HEK293 (cell line): ENCODE results near the gene RSRC1.

Source experiments
- CTCF ChIA-PET: fragments of 350-600 bp; formaldehyde crosslinking; extraction: SDS; loops from one replicate; lab custom pipeline; 2021; ENCODE audit warnings: antibody characterized with exemption; lab: Yijun Ruan, JAX
- POLR2A ChIA-PET: fragments of 300-600 bp; formaldehyde crosslinking; extraction: SDS; loops from one replicate; lab custom pipeline; 2020; ENCODE audit warnings: antibody characterized with exemption, inconsistent platforms; lab: Yijun Ruan, JAX
- H3K27ac ChIP-seq: fragments of 200-500 bp; sonication (Bioruptor generic); 2 replicates; pipeline ENCODE4 v1.5.1; 2014; ENCODE audit warnings: low read depth, low read length, control low read depth, inconsistent platforms; ENCODE audit errors: extremely low read depth
- H3K36me3 ChIP-seq, 2 experiments: fragments of 200-500 bp in 1 of 2; sonication (Bioruptor generic) in 1 of 2; 1 replicate in 1 of 2; 2 replicates in 1 of 2; pipeline ENCODE4 v1.5.1; 2014 to 2017; ENCODE audit warnings: inconsistent platforms in 2 of 2, low read length in 2 of 2; ENCODE audit not compliant: control insufficient read depth in 2 of 2, insufficient read depth in 1 of 2
- H3K4me1 ChIP-seq: fragments of 200-500 bp; sonication (Bioruptor generic); 2 replicates; pipeline ENCODE4 v1.5.1; 2014; ENCODE audit warnings: mild to moderate bottlenecking, low read length, inconsistent platforms; ENCODE audit not compliant: control insufficient read depth, insufficient read depth
- H3K4me3 ChIP-seq: 2 replicates; pipeline ENCODE4 v1.5.1; 2011; ENCODE audit warnings: low read depth, mild to moderate bottlenecking, control low read depth, low read length, moderate library complexity
- H3K9me3 ChIP-seq: fragments of 200-500 bp; sonication (Bioruptor generic); 2 replicates; pipeline ENCODE4 v1.5.1; 2014; ENCODE audit warnings: low read depth, low read length, inconsistent platforms; ENCODE audit not compliant: control insufficient read depth, insufficient read depth
- ATF2 ChIP-seq: fragments of 450-650 bp; formaldehyde crosslinking; IDR thresholded peaks from 2 replicates; pipeline ENCODE4 v1.5.1; 2016; ENCODE audit warnings: missing biosample characterization, missing genetic modification characterization, low read depth
- BCL11A ChIP-seq: fragments of 450-650 bp; formaldehyde crosslinking; IDR thresholded peaks from 2 replicates; pipeline ENCODE4 v1.5.1; 2016; ENCODE audit warnings: low read depth, missing biosample characterization, missing genetic modification characterization
- BCL6B ChIP-seq: fragments of 450-650 bp; formaldehyde crosslinking; IDR thresholded peaks from 2 replicates; pipeline ENCODE4 v1.5.1; 2017; ENCODE audit warnings: missing biosample characterization, missing genetic modification characterization
- CTCF ChIP-seq: fragments of 450-650 bp; formaldehyde crosslinking; IDR thresholded peaks from 2 replicates; pipeline ENCODE4 v1.5.1; 2016; ENCODE audit warnings: missing biosample characterization, missing genetic modification characterization
- FEZF1 ChIP-seq: fragments of 450-650 bp; formaldehyde crosslinking; IDR thresholded peaks from 2 replicates; pipeline ENCODE4 v1.5.1; 2016; ENCODE audit warnings: missing biosample characterization, missing genetic modification characterization
- GLIS1 ChIP-seq: fragments of 450-650 bp; formaldehyde crosslinking; IDR thresholded peaks from 2 replicates; pipeline ENCODE4 v1.5.1; 2016; ENCODE audit warnings: missing biosample characterization, missing genetic modification characterization
- GLIS2 ChIP-seq: fragments of 450-650 bp; formaldehyde crosslinking; IDR thresholded peaks from 2 replicates; pipeline ENCODE4 v1.5.1; 2016; ENCODE audit warnings: missing biosample characterization, missing genetic modification characterization
- KLF10 ChIP-seq: fragments of 450-650 bp; IDR thresholded peaks from 2 replicates; pipeline ENCODE4 v1.5.1; 2018; ENCODE audit warnings: missing biosample characterization, mild to moderate bottlenecking, missing genetic modification characterization
- OSR2 ChIP-seq: fragments of 450-650 bp; formaldehyde crosslinking; IDR thresholded peaks from 2 replicates; pipeline ENCODE4 v1.5.1; 2016; ENCODE audit warnings: missing biosample characterization, missing genetic modification characterization
- SETDB1 ChIP-seq: IDR thresholded peaks from one replicate; pipeline ENCODE4 v1.6.1; 2017; ENCODE audit warnings: mild to moderate bottlenecking, low read length, moderate library complexity, mixed read lengths; ENCODE audit not compliant: insufficient read length
- ZEB2 ChIP-seq: fragments of 450-650 bp; formaldehyde crosslinking; IDR thresholded peaks from 2 replicates; pipeline ENCODE4 v1.5.1; 2016; ENCODE audit warnings: missing biosample characterization, missing genetic modification characterization
- ZFP69B ChIP-seq: fragments of 450-650 bp; formaldehyde crosslinking; IDR thresholded peaks from 2 replicates; pipeline ENCODE4 v1.5.1; 2016; ENCODE audit warnings: missing biosample characterization, missing genetic modification characterization
- ZNF146 ChIP-seq: fragments of 450-650 bp; formaldehyde crosslinking; IDR thresholded peaks from 2 replicates; pipeline ENCODE4 v1.5.1; 2016; ENCODE audit warnings: missing biosample characterization, missing genetic modification characterization
- ZNF19 ChIP-seq: fragments of 450-650 bp; formaldehyde crosslinking; IDR thresholded peaks from 2 replicates; pipeline ENCODE4; 2016; ENCODE audit warnings: missing biosample characterization, missing genetic modification characterization, low read depth
- ZNF23 ChIP-seq: fragments of 450-650 bp; formaldehyde crosslinking; IDR thresholded peaks from 2 replicates; pipeline ENCODE4 v1.5.1; 2016; ENCODE audit warnings: missing biosample characterization, missing genetic modification characterization, borderline replicate concordance
- ZNF239 ChIP-seq: fragments of 450-650 bp; formaldehyde crosslinking; IDR thresholded peaks from 2 replicates; pipeline ENCODE4 v1.5.1; 2016; ENCODE audit warnings: missing biosample characterization, missing genetic modification characterization
- ZNF274 ChIP-seq, 2 experiments: fragments of 200-500 bp in 1 of 2; fragments of 450-650 bp in 1 of 2; sonication (Bioruptor generic) in 1 of 2; formaldehyde crosslinking in 1 of 2; IDR thresholded peaks; 2 replicates each; pipeline versions ENCODE4 v1.5.1 to v1.6.1; 2014 to 2016; ENCODE audit warnings: borderline replicate concordance in 1 of 2, inconsistent platforms in 1 of 2, low read length in 1 of 2, missing biosample characterization in 1 of 2, missing genetic modification characterization in 1 of 2
- ZNF394 ChIP-seq: fragments of 450-650 bp; formaldehyde crosslinking; IDR thresholded peaks from 2 replicates; pipeline ENCODE4 v1.5.1; 2016; ENCODE audit warnings: missing biosample characterization, missing genetic modification characterization, mild to moderate bottlenecking, moderate library complexity, borderline replicate concordance
- ZNF449 ChIP-seq: fragments of 450-650 bp; formaldehyde crosslinking; IDR thresholded peaks from 2 replicates; pipeline ENCODE4 v1.5.1; 2017; ENCODE audit warnings: missing biosample characterization, mild to moderate bottlenecking, missing genetic modification characterization, moderate library complexity
- ZNF501 ChIP-seq: fragments of 450-650 bp; formaldehyde crosslinking; IDR thresholded peaks from 2 replicates; pipeline ENCODE4 v1.5.1; 2016; ENCODE audit warnings: missing biosample characterization, missing genetic modification characterization
- ZNF521 ChIP-seq: fragments of 450-650 bp; formaldehyde crosslinking; IDR thresholded peaks from 2 replicates; pipeline ENCODE4 v1.5.1; 2017; ENCODE audit warnings: missing biosample characterization, mild to moderate bottlenecking, missing genetic modification characterization
- ZNF596 ChIP-seq: fragments of 450-650 bp; IDR thresholded peaks from 2 replicates; pipeline ENCODE4 v1.5.0; 2018; ENCODE audit warnings: missing biosample characterization, mild to moderate bottlenecking, missing genetic modification characterization, moderate library complexity
- ZNF629 ChIP-seq: fragments of 450-650 bp; formaldehyde crosslinking; IDR thresholded peaks from 2 replicates; pipeline ENCODE4 v1.5.1; 2017; ENCODE audit warnings: missing biosample characterization, missing genetic modification characterization
- ZNF639 ChIP-seq: fragments of 450-650 bp; formaldehyde crosslinking; IDR thresholded peaks from 2 replicates; pipeline ENCODE4 v1.5.1; 2016; ENCODE audit warnings: missing biosample characterization, missing genetic modification characterization
- ZNF692 ChIP-seq: fragments of 450-650 bp; formaldehyde crosslinking; IDR thresholded peaks from 2 replicates; pipeline ENCODE4 v1.5.1; 2016; ENCODE audit warnings: missing biosample characterization, missing genetic modification characterization
- ZNF747 ChIP-seq: fragments of 450-650 bp; formaldehyde crosslinking; IDR thresholded peaks from 2 replicates; pipeline ENCODE4 v1.5.1; 2016; ENCODE audit warnings: missing biosample characterization, missing genetic modification characterization
- ZNF776 ChIP-seq: fragments of 450-650 bp; formaldehyde crosslinking; IDR thresholded peaks from 2 replicates; pipeline ENCODE4 v1.5.0; 2017; ENCODE audit warnings: missing biosample characterization, missing genetic modification characterization, borderline replicate concordance
- ZNF843 ChIP-seq: fragments of 450-650 bp; formaldehyde crosslinking; IDR thresholded peaks from 2 replicates; pipeline ENCODE4 v1.5.1; 2016; ENCODE audit warnings: missing biosample characterization, missing genetic modification characterization
- ZXDB ChIP-seq: fragments of 450-650 bp; formaldehyde crosslinking; IDR thresholded peaks from 2 replicates; pipeline ENCODE4 v1.5.1; 2016; ENCODE audit warnings: missing biosample characterization, missing genetic modification characterization

RSRC1 gene

GRCh38 chr3:158403013-158403412, 293.1 kb downstream of the RSRC1 start (continued):
- TF ChIP-seq GLIS2 (no peak), BCL11A (tag by site-specific recombination) (peak; percentile 41; the same call in 1 of the 2 replicates), ZNF19 (no peak), ZNF394 (tag by site-specific recombination) (no peak)

GRCh38 chr3:158404131-158404718, 294.3 kb downstream of the RSRC1 start:
- Histone ChIP-seq H3K4me1 (0 out of 2 replicates have a peak, but pooled peaks cover 6% of the 10 kb centered on the region), H3K4me3 (no peak overlapping the region), H3K9me3 (no peaks in the 10 kb centered on the region), H3K36me3 (no peaks in the 10 kb centered on the region), H3K27ac (no peak overlapping the region)
- ChIA-PET POLR2A (no interaction called here), CTCF (no interaction called here)
- TF ChIP-seq ZXDB (tag by site-specific recombination) = 0 out of 2 replicates have a peak, but pooled peaks have one; percentile 27
- peak; percentile 42; the same call in 1 of the 2 replicates for TF ChIP-seq BCL6B (tag by site-specific recombination)
- TF ChIP-seq ZNF274 (IDR thresholded peaks at IDR 0.05; ENCODE audit: low read length) = no peak
- no peak for TF ChIP-seq ZNF274 (tag by site-specific recombination; IDR thresholded peaks at IDR 0.05; ENCODE audit: borderline replicate concordance)
- TF ChIP-seq ZNF501 (tag by site-specific recombination) = no peak
- TF ChIP-seq ZNF23 = no peak
- TF ChIP-seq ZNF692 = no peak
- no peak for TF ChIP-seq KLF10 (tag by site-specific recombination)
- no peak for TF ChIP-seq ZNF747 (tag by site-specific recombination)
- no peak for TF ChIP-seq GLIS1 (tag by site-specific recombination)
- TF ChIP-seq SETDB1 = no peak
- TF ChIP-seq ZNF776 (tag by site-specific recombination) = no peak
- TF ChIP-seq ZNF146 (tag by site-specific recombination) = no peak
- TF ChIP-seq ZNF521 (tag by site-specific recombination) = no peak
- TF ChIP-seq ZNF239 = no peak
- no peak for TF ChIP-seq ZNF596 (tag by site-specific recombination)
- no peak for TF ChIP-seq CTCF (tag by site-specific recombination)
- TF ChIP-seq ZNF639 (tag by site-specific recombination) = no peak
- TF ChIP-seq OSR2 (tag by site-specific recombination) = peak; percentile 32; the same call in 1 of the 2 replicates
- TF ChIP-seq FEZF1 (tag by site-specific recombination) = peak; percentile 57
- TF ChIP-seq ZNF843 (tag by site-specific recombination) = 0 out of 2 replicates have a peak, but pooled peaks have one; percentile 60
- no peak for TF ChIP-seq ZNF449
- no peak for TF ChIP-seq ZFP69B (tag by site-specific recombination)
- TF ChIP-seq ZEB2 (tag by site-specific recombination) = no peak
- TF ChIP-seq ATF2 (tag by site-specific recombination) = no peak
- no peak for TF ChIP-seq ZNF629
